22Rv1 (cell line): ENCODE data around the gene MBNL2.

Source experiments
- H3K27ac ChIP-seq: fragments of 450-650 bp; 2 replicates; pipeline ENCODE4 v1.5.1; 2017
- ZFX ChIP-seq: fragments of 450-650 bp; IDR thresholded peaks from 2 replicates; pipeline ENCODE4 v1.6.1; 2017; ENCODE audit warnings: antibody characterized with exemption, borderline replicate concordance
- TF ChIP-seq, protein P1 (sequence below): fragments of 450-650 bp; IDR thresholded peaks from 2 replicates; pipeline ENCODE4 v1.5.1; 2017; ENCODE audit warnings: mild to moderate bottlenecking

Gene MBNL2

DNA sequence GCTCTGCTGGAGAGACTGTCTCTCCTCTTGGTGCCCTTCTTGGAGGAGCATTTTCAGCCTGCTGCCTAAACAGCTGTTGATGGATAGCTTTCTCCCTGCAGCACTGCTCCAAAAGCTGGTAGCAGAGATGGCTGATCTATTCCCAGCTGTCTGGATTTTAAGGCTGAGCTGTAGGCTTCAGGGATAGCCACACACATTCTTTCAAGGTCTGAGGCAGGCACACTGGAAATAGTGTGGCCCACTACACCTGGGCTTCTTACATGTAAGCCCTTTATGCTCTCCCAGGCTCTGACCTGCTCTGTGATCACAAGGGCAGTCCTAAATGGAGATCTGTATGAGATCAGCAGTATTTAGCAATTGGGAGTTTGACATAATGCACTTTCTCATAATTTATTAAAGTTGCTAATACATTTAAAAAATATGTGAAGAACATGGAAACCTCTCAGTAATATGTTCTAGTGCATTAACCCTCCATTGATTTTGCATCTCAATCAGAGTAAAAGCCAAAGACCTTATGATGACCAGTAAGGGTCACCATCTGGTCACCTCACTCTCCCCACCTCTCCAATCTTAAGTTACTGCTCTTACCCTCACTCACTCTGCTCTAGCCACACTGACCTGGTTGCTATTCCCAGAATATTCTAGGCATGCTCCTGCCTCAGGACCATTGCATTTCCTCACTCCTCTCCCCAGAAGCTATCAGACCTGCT is 91.6 kb downstream of the MBNL2 start:
- TF ChIP-seq ZFX = no peak
- TF ChIP-seq, protein P1, sequence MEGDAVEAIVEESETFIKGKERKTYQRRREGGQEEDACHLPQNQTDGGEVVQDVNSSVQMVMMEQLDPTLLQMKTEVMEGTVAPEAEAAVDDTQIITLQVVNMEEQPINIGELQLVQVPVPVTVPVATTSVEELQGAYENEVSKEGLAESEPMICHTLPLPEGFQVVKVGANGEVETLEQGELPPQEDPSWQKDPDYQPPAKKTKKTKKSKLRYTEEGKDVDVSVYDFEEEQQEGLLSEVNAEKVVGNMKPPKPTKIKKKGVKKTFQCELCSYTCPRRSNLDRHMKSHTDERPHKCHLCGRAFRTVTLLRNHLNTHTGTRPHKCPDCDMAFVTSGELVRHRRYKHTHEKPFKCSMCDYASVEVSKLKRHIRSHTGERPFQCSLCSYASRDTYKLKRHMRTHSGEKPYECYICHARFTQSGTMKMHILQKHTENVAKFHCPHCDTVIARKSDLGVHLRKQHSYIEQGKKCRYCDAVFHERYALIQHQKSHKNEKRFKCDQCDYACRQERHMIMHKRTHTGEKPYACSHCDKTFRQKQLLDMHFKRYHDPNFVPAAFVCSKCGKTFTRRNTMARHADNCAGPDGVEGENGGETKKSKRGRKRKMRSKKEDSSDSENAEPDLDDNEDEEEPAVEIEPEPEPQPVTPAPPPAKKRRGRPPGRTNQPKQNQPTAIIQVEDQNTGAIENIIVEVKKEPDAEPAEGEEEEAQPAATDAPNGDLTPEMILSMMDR = no peak
- H3K27ac ChIP-seq = no peak overlapping the region

DNA sequence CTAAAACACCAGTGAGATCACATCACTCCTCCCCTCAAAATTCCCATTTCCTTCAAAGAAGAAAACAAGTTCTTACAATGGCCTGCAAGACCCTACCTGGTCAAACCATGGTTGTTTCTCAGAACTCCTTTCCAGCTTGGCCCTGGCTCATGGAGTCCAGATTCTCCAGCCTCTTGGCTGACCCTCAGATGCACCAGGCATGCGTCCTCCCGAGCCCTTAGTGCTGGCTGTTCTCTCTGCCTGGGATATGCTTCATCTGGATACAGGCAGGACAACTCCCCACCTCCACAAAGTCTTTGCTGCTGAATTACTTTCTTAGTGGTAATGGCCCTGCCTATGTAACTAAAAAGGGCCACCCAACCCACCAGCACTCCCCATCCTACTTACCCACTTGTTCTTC is 94.3 kb downstream of the MBNL2 start:
- H3K27ac ChIP-seq = no peak overlapping the region
- no peak for TF ChIP-seq ZFX
- TF ChIP-seq, protein P1 = no peak

DNA sequence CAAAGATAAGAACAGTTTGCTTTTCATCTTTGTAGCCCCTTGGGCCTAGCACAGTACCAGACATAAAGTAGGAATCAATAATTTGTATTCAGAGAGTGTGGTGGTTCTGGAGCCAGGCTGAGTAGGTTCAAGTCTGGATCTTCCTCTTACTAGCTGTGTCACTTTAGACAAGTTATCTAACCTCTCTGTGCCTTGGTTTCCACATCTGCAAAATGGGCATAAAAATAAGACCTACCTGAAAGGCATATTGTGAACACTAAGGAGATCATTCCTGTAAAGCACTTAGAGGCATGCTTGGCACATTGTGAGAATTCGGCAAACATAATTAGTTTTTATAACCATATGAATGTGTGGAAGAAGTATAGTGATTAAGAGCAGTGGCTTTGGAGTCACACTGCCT is 95.8 kb downstream of the MBNL2 start:
- TF ChIP-seq, protein P1 = no peak
- no peak for TF ChIP-seq ZFX
- H3K27ac ChIP-seq = no peak overlapping the region

DNA sequence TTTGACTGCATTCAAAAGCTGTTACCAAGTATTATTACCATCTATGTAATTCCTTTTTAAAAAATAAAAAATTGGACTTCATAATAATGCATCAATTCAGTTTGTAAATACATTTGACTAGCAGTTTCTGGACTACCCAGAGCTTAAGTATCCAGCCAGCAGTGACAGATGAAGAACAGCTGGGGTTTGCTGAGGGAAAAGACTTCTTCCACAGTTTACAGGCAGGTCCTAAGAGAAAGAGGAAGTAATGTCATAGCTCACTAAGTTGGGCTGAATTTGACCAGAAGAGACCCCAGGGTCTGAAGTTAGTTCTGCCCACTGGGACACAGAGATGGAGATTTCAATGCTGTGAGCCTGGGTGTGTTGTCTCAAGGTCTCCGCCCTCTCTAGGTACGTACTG is 96.4 kb downstream of the MBNL2 start:
- TF ChIP-seq, protein P1 = no peak
- no peak for TF ChIP-seq ZFX
- no peak overlapping the region for H3K27ac ChIP-seq

DNA sequence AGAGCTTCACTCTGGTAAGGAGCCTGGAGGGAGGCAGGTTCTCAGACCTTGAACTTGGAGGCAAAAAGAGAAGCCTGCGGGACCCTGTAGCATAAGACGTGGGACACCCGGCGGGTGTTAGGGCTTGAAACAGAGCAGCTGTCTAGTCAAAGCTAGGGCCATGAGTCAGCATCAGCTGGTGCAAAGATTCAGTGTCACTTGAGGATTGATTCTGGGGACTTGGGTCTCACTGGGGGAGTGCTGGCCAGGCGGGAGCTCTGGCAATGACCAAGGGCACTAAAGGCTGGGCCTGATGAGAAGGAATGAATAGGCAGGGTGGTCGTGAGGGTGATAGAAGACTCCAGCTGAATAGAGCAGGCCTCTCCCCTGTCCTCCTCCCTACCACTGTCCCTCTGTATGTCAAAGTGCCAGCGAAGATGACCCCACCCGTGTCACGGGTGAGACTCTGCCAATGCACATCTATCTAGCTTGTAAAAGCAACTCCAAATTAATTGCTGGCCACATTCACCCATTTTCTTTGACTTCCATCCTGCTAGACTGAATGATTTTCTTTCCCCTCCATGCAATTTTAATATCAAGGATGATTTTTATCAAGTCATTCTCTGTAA is 97.1 kb downstream of the MBNL2 start:
- H3K27ac ChIP-seq = no peak overlapping the region
- TF ChIP-seq, protein P1 = no peak
- TF ChIP-seq ZFX = no peak

DNA sequence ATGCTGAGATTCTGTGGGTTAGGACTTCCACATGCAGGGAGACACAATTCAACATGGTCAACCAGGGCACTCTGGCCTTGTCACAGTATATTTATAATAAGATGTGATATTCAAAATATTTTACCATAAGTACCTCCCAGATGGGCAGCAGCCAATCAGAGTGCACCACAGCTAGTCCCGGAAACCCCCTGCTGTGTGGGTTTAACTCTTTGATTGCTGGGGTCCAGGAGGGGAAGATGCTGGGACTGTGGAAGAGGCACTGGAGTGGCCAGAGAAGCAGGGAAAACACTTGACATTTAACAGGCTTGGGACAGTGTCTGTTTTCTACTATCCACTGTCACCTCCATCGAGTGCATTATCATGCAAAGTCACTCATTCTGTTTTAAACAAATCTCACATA is 99.0 kb downstream of the MBNL2 start:
- no peak overlapping the region for H3K27ac ChIP-seq
- TF ChIP-seq, protein P1 = no peak
- TF ChIP-seq ZFX = no peak

DNA sequence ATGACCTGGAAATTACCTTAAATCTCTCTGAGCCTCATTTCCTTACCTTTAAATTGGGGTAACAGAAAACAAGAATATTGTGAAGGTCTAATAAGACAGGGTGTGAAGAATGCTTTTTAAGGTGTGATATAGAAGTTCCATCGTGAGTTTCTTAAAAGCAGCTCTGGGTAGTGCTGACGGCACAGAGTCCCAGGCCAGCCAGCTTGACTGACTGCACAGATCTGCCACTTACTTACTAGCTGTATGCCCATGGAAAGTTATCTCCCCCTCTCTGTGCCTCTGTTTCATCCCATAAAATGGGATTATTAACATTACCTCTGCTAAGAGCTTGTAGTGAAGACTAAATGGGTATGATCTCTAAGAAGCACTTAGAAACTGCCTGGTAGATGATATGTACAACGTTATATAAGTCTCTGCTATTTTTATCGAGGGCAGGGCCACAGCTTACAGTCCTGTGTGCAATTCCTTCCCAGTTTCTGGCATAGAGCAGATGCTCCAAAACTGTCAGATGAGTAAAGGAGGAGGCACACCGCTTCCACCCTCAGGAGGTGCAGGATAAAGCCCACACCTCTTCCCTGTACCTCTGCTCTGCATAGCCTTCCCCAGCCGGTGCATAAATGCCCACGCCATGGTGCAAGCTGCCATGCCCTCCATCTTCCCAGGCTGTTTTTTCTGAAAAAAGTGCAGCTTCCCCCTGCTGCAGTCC is 99.6 kb downstream of the MBNL2 start:
- no peak for TF ChIP-seq ZFX
- TF ChIP-seq, protein P1 = no peak
- no peak overlapping the region for H3K27ac ChIP-seq
